Effector memory CD4-positive, alpha-beta T cell (primary cell): ENCODE results near the gene PRPF31.

Experiments used
- DNase-seq, 3 donors: peaks; one replicate each; pipeline ENCODE4 v3.0.0-alpha.2; 2020
- H3K27ac ChIP-seq: 2 replicates; pipeline ENCODE4 v1.7.0; 2013; ENCODE audit warnings: mild to moderate bottlenecking, low read length, moderate library complexity; ENCODE audit not compliant: insufficient read depth, poor library complexity, severe bottlenecking
- H3K27me3 ChIP-seq: replicated peaks from 2 replicates; pipeline ENCODE4 v1.7.0; 2013; ENCODE audit warnings: mild to moderate bottlenecking, low read length; ENCODE audit not compliant: insufficient read depth, control insufficient read depth, poor library complexity, severe bottlenecking
- H3K36me3 ChIP-seq: 2 replicates; pipeline ENCODE4 v1.7.0; 2013; ENCODE audit warnings: mild to moderate bottlenecking, low read length, moderate library complexity; ENCODE audit not compliant: control insufficient read depth, insufficient read depth
- H3K4me1 ChIP-seq: 2 replicates; pipeline ENCODE4 v1.7.0; 2013; ENCODE audit warnings: low read length, mild to moderate bottlenecking; ENCODE audit not compliant: control insufficient read depth, insufficient read depth, poor library complexity, severe bottlenecking
- H3K4me3 ChIP-seq: 2 replicates; pipeline ENCODE4 v1.7.0; 2013; ENCODE audit warnings: low read length, low read depth, mild to moderate bottlenecking; ENCODE audit not compliant: insufficient read depth, poor library complexity, severe bottlenecking
- H3K9me3 ChIP-seq: 2 replicates; pipeline ENCODE4 v1.7.0; 2013; ENCODE audit warnings: mild to moderate bottlenecking, low read length, moderate library complexity; ENCODE audit not compliant: control insufficient read depth

The PRPF31 gene

DNA sequence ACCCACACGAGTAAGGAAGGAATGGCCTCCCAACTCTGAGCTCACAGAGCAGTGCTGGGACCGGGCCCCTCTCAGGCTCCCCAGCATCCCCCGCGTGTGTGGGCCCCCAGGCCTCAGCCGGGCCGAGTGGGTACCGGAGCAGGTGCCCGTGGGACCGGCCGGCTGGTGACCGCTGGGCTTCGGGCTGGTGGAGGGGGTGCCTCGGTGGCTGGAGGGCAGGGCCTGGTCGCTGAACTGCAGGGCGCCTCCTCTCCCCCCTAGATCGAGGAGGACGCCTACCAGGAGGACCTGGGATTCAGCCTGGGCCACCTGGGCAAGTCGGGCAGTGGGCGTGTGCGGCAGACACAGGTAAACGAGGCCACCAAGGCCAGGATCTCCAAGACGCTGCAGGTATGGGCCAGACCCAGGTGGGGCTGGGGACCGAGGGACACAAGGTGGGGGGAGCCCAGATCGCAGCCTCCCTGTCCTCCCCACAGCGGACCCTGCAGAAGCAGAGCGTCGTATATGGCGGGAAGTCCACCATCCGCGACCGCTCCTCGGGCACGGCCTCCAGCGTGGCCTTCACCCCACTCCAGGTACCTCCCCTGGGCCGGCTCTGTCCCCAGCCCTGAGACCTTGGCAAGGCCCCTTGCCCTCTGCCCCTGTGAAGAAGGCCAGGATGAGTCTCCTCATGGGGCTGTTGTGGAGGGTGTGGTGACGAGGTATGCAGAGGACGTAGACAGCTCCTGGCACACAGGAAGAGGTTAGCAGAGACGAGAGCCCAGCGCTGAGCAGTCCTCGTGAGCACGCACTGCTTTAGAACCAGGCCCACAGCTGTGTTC, 13.5 kb downstream of the PRPF31 start:
- no peak overlapping the region for H3K27ac ChIP-seq
- H3K4me1 ChIP-seq: no peaks in the 10 kb centered on the region
- no peak for DNase-seq
- H3K4me3 ChIP-seq: no peak overlapping the region
- H3K36me3 ChIP-seq: peaks cover 65% of the 10 kb centered on the region
- no peaks in the 10 kb centered on the region for H3K27me3 ChIP-seq
- H3K9me3 ChIP-seq: no peaks in the 10 kb centered on the region

DNA sequence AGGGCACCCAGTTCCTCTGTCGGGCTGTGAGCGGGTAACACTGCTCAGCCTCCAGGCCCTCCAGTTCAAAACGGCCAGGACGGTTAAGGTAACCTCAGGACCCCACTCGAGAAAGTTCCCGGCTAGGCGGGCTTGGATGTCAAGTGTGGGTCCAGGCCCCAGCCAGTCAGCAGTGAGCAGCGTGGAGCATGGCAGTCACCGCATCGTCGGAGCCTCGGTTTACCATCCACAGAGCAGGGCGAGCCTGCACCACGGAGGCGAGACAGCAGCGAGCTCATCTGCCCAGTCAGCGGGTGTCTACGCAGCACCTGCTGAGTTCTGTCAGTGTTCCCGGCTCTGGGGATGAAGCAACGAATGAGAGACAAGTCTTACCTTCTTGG, 14.1 kb downstream of the PRPF31 start:
- Histone ChIP-seq H3K27me3 (no peaks in the 10 kb centered on the region), H3K27ac (no peak overlapping the region), H3K4me3 (no peak overlapping the region), H3K36me3 (peaks cover 59% of the 10 kb centered on the region), H3K9me3 (no peaks in the 10 kb centered on the region), H3K4me1 (no peaks in the 10 kb centered on the region)
- DNase-seq: no peak

DNA sequence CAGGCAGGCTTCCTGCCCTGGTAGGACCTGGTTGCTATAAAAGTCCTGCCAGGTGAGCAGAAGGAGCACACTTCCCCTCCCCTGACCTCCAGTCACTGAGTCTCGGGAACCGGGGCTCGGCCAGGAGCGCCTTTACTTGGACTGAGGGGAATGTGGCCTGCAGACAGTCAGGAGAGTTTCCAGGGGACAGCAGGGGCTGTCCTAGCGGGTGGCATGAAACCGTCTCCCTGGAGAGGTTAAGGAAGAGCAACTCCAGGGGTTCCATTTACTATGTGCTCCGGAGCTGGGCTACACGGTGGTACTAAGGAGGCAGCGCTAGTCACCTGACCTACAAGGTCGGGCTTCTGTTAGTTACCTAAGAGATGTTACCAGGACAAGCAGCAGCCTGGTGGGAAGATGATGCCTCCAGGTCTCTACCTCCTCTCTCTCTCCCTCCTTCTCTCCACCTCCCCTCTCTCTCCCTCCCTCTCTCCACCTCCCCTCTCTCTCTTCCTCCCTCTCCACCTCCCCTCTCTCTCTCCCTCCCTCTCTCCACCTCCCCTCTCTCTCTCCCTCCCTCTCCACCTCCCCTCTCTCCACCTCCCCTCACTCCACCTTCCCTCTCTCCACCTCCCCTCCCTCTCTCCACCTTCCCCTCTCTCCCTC, 17.9 kb downstream of the PRPF31 start:
- H3K4me3 ChIP-seq: no peak overlapping the region
- peaks cover 13% of the 10 kb centered on the region for H3K4me1 ChIP-seq
- H3K9me3 ChIP-seq: no peaks in the 10 kb centered on the region
- DNase-seq: no peak
- H3K27me3 ChIP-seq: no peaks in the 10 kb centered on the region
- H3K36me3 ChIP-seq: peaks cover 26% of the 10 kb centered on the region
- no peak overlapping the region for H3K27ac ChIP-seq

- Histone ChIP-seq H3K36me3 (peaks cover 20% of the 10 kb centered on the region), H3K9me3 (no peaks in the 10 kb centered on the region), H3K4me1 (peaks cover 19% of the 10 kb centered on the region), H3K27me3 (no peaks in the 10 kb centered on the region), H3K4me3 (no peak overlapping the region), H3K27ac (no peak overlapping the region)
- DNase-seq: no peak
Observed at GRCh38 chr19:54133957-54134590, 18.5 kb downstream of the PRPF31 start.

- H3K36me3 ChIP-seq: peaks cover 13% of the 10 kb centered on the region
- no peaks in the 10 kb centered on the region for H3K27me3 ChIP-seq
- peak overlapping the region; percentile 56 for H3K27ac ChIP-seq
- peak overlapping the region; percentile 55 for H3K4me3 ChIP-seq
- peaks cover 33% of the 10 kb centered on the region for H3K4me1 ChIP-seq
- H3K9me3 ChIP-seq: no peaks in the 10 kb centered on the region
- DNase-seq: no peak
Observed at GRCh38 chr19:54136086-54136863, 20.7 kb downstream of the PRPF31 start.

DNA sequence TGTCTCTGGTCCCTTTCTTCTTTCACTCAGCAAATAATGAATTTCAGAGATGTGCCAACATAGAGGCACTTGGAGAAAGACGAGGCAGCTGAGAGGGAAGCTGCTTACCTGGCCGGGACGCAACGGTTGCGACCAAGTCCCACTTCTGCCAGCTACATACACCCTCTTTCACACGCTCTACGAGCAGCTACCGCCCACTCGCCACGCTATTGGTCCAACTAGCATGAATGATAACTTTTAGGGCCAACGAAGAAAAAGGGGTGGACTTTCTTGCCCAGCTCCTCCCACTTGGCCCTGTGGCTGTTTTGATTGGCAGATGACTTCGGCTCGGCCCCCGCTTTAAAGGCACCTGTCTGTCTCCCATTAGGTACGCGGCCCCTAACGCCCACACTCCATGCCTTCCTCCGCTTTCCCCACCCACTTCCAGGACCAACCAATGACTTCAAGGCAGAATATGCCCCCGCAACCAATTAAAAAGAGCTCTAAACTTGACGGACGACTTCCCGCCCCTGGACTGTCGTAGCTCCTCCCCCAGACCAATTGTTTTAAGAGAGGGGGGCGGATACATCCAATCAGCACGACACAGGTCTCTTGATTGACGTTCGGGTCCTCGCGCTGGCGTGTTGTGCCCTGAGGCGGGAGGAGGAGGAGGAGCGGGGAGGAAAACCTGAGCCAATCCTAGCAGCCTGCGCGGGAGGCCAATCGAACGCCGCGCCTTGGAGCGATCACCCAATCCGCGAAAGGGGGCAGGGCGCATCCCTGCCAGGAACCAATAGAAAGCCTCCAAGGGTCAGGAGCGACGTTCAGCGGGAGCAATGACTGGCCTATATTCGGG, 21.5 kb downstream of the PRPF31 start:
- Histone ChIP-seq H3K36me3 (peaks cover 15% of the 10 kb centered on the region), H3K27ac (peak overlapping the region; percentile 97), H3K4me1 (peaks cover 33% of the 10 kb centered on the region), H3K4me3 (peak overlapping the region; percentile 88), H3K9me3 (no peaks in the 10 kb centered on the region), H3K27me3 (no peaks in the 10 kb centered on the region)
- peak; percentile 99 to 100 (median 99) for DNase-seq

DNA sequence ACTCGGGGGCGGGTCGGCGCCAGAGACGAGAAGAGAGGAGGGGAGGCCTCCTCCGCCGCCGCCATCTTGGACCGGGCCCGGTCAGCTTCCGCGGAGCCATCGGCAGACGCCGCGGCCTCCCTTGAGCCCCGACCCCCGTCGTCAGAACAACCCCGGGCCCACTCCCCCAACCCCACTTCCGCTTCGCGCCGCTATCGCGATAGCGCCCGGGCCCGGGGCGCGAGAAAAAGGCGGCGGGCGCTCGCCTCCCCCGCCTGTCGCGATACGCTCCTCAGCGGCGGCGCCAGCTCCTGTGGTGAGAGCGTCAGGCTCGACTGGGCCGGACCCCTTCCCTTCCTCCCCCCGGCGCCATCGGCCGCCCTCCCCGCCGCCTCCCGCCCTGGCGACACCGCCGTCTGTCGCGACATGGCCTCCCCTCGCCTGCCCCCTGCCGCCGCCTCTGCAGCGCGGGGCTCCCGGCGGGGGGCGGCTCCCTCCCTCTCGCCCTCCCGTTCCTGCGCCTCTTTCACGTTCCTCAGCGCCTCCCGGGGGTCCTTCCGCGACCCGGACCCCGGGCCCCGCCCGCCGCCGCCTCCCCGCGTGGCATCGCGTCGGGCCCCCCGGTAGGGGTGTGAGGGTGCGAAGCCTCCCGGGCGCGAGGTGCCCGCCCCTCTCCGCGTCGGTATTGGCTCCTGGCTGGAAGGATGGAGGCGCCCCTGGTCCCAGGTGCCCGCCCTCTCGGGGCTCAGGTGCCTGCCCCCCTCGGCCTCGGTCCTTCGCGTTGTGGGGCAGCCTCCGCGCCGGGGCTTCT, 22.3 kb downstream of the PRPF31 start, which contains the start of gene CNOT3:
Gene CNOT3 (plus strand): TSS at position 64 of the 790 bp plus-strand sequence. CDS start 5,217 bp downstream, outside the sequence.
- peak within 1 kb of the TSS; percentile 97 for H3K27ac ChIP-seq
- no peaks in the 10 kb centered on the region for H3K27me3 ChIP-seq
- peak; percentile 18 to 43 (median 30) for DNase-seq
- H3K4me3 ChIP-seq: peak within 1 kb of the TSS; percentile 88
- H3K4me1 ChIP-seq: peaks cover 33% of the 10 kb centered on the region
- H3K36me3 ChIP-seq: peaks cover 23% of the 10 kb centered on the region
- H3K9me3 ChIP-seq: no peaks in the 10 kb centered on the region

GRCh38 chr19:54138489-54139256, 23.1 kb downstream of the PRPF31 start:
- no peaks in the 10 kb centered on the region for H3K9me3 ChIP-seq
- peaks cover 33% of the 10 kb centered on the region for H3K4me1 ChIP-seq
- H3K27ac ChIP-seq: peak overlapping the region; percentile 97
- H3K27me3 ChIP-seq: no peaks in the 10 kb centered on the region
- peaks cover 30% of the 10 kb centered on the region for H3K36me3 ChIP-seq
- DNase-seq: no peak
- H3K4me3 ChIP-seq: peak overlapping the region; percentile 88
